Cerebellar nuclear complex (tissue), 1 donor: ENCODE measurements around the gene CDK19.
"Not testable (repeated sequence)": the region's sequence is repeated elsewhere in the genome, so short reads cannot be mapped to it uniquely, and the experiment has no call there.

Experiments
- DNase-seq, 2 experiments: peaks; one replicate each; lab custom pipeline; 2025; lab: John Stamatoyannopoulos, UW

CDK19 gene

DNA sequence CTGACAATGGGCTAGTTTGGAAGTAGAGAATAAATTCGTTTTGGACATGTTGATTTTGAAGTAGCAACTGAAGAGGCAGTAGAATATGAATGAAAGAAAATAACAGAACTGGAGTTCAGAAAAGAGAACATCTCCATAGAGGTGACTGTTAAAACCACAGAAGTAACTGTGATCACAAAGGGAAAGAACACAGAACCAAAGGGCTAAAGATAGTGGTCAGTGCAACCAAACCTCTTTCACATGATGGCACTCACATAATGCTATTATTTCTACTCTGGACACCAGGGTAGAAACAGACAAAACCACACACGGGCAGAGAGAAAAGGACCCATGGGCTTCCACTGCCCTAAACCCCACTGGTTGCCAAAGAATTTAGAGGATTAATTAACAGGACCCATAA is 58.5 kb downstream of the CDK19 start:
- DNase-seq, result no peak

DNA sequence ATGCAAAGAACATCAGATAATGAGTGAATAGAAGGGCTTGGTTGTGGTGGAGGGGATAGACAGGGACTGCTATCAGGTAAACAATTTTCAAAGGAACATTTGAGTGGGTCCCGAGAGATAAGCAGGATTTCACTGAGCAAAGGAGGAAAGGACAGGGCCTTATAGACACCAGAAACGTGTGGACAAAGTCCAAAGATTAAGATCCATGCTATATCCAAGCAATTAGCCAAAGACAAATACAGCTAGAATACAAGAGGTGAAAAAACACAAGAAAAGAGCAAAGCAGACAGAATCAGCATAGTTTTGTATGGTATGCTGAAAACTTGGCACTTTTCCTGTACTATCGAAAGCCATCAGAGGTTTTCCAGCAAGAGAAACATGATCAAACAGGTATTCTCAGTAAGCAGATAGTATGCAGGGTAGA is 59.8 kb downstream of the CDK19 start:
- DNase-seq, result no peak

DNA sequence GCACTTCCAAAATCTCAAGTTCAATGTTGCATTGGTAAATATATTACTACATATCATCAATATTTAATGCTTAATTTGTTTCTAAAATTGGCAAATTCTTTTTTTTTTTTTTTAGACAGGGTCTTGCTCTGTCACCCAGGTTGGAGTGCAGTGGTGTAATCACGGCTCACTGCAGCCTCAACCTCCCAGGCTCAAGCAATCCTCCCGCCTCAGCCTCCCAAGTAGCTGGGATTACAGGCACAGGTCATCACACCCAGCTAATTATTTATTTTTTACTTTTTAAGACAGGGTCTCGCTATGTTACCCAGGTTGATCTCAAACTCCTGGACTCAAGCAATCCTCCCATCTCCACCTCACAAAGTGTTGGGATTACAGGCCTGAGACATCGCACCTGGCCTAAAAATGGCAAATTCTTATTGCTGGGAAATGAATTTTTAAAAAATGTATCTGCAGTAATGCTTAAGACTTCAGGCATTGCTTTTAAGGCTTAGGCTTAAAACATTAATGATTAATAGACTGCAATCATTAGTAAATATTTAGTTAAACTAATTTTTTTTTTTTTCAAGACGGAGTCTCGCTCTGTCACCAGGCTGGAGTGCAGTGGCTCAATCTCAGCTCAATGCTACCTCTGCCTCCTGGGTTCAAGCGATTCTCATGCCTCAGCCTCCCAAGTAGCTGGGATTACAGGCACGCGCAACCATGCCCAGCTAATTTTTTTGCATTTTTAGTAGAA is 61.2 kb downstream of the CDK19 start:
- not testable (repeated sequence) for DNase-seq

DNA sequence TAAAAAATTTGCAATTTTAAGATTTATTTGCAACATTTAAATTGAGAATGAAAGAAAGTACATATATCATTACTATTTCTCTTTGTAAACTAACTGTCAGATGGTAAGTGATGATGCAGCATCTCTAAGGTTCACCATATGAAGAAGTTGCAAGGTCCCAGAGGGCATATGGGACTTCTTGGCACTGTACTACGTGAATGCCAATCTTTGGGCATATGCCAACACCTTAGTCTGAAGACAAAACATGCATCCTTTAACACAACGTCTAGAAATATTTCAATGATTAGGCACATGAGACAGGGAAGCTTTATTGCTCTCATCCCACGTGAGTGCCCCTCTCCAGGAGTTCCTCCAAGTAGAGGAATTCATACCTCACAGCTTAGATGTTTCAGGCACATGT is 66.8 kb downstream of the CDK19 start:
- no peak for DNase-seq

DNA sequence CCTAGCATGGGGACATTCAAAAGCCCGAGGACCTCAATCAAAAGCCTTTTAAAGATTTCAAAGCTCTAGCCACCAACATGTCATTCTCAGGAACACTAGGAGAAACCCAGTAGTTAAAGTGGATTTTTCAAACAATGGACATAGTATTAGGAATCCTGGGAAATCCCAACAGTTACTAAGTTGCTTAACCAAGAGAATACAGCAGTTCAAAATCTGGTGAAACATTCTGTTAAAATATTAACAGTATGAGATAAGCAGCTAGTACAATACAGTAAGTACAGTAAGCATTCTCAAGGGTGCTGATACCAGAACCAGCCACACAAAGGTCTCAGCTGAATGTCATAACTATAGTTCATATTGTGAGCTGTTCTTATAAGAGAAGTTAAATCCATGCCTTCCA is 68.6 kb downstream of the CDK19 start:
- no peak for DNase-seq

DNA sequence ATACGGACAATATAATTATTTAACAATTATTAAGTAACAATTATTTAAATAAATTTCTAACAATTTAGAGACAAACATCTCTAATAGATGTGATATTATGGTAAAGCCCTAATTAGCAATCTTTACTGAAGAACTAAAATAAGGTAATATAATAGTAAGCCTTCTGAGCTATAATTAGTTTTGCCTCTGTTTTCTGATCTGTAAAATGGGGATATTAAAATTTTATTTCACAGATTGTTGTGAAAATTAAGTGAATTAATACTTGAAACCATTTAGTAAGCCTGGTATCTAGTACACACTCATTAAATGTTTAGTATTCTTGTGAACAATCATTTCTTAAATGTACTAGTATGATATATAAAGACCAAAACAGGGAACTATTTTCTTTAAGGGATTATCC is 70.3 kb downstream of the CDK19 start:
- DNase-seq, result no peak

DNA sequence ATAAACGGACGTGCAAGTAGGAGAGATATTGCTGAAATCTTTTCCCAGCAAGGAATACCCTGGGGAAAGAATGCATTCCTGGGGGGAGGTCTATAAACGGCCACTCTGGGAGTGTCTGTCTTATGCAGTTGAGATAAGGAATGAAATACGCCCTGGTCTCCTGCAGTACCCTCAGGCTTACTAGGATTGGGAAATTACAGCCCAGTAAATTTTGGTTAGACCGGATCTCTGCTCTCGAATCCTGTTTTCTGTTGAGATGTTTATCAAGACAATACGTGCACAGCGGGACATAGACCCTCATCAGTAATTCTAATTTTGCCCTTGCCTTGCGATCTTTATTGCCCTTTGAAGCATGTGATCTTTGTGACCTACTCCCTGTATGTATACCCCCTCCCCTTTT is 72.7 kb downstream of the CDK19 start:
- not testable (repeated sequence) for DNase-seq

DNA sequence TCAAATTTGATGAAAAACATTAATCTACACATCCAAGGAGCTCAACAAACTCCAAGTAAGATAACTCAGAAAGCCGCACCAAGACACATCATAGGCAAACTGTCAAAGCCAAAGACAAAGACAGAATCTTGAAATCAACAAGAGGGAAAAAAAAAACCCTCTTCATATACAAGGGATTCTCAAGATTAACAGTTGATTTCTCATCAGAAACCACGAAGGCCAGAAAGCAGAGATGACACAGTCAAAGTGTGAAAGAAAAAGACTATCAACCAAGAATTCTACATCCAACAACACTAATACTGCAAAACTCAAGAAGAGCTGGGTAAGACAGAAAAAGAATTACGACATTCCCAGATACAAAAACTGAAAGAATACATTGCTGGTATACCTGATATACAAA is 73.8 kb downstream of the CDK19 start:
- DNase-seq, result no peak

DNA sequence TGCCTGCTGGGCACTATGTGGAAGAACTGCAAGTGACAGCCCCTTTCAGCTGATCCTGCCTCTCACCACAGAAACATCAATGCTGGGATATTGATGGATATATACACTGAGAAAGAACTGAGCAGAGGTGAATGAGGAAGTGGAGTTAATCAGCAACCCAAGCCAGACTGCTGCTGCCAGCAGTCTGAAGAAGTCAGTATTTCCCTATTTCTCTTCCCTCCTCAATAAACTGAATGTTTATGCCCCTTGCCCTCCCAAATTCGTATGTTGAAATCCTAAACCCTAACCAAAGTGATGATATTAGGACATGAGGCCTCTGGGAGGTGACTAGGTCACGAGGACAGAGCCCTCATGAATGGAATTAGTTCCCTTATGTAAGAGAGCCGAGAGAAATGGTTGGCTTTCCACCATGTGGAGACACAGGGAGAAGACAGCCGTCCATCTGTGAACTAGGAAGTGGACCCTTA is 76.3 kb downstream of the CDK19 start:
- no peak for DNase-seq

DNA sequence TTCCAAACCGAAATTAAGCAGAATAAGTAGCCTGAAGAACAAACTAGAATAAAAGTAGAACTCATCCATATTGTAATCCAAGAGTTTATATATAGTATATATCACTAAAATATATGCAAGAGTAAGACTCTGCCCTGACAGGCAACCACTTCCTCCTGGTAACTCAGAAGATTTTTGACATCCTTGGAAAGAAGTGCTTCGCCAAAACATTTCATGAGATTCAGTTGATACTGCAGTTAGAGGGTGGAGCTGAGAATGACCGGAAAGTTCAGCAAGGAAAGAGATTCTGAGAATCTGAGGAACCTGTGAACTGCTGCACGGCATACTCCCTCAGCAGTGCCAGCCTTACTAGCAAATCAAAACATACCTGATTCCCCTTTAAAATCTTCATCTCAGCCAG is 79.6 kb downstream of the CDK19 start:
- DNase-seq, result no peak

DNA sequence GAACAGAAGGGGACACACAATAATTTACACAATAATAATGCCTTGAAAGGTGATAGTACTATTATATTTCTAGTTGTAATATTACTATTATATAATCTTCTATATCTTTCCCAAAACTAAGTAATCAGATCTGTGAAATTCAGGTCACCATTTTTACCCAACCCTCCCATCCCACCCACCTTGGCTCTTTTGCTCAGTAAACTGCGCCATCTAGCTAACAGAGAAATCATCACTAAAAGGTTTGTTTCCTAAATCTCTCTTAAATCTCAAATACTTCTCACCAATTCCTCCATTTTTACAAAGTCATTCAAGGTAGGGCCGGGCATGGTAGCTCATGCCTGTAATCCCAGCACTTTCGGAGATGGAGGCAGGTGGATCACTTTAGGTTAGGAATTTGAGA is 83.4 kb downstream of the CDK19 start:
- no peak for DNase-seq

DNA sequence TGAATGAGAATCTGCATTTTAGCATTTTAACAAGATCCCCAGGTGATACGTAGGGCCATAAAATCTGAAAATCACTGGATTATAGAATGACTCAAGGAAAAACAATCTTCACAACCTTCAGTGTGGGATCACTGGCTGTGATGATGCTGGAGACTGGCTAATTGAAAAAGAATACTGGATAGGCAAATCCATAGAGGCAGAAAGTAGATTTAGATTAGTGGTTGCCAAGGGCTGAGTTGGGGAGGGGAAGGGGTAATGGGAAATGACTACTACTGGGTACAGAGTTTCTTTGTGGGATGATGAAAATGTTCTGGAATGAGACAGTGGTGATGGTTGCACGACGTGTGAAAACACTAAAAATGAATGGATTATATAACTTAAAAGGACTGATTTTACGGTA is 84.1 kb downstream of the CDK19 start:
- DNase-seq, result no peak

DNA sequence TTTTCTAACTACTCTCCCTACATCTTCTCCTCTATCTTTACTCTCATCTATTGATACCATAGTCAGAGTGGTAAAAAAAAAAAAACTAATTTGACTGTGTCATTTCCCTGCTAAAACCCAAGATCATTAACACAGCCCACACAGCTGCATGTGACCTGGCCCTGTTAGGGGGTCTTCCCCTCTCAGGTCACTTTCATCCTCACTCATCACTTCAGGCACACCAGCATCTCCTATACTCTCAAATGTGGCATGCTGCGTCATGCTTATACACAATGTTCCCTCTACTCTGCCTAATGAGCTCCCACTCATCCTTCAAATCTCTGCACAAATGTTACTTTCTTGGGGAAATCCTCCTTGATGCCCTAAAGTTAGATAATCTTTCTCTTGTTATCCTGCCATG is 86.8 kb downstream of the CDK19 start:
- DNase-seq, result no peak

DNA sequence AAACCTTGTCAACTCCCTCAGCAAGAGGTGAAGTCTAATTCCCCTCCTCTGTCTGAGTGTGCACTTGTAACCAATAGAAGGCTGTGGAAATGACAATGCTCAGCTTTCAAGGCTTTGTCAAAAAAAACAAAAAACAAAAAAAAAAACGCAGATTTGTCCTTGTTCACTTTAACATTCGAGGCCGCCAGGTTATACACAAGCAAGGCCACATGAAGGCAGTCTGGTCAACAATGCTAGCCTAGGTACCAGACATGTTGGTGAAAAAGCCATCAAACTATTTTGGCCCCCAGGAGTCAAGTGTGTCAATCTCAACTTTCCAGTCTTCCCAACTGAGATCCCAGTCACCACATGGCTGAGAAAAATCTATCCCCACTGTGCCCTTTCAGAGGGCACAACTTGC is 92.3 kb downstream of the CDK19 start:
- no peak for DNase-seq

DNA sequence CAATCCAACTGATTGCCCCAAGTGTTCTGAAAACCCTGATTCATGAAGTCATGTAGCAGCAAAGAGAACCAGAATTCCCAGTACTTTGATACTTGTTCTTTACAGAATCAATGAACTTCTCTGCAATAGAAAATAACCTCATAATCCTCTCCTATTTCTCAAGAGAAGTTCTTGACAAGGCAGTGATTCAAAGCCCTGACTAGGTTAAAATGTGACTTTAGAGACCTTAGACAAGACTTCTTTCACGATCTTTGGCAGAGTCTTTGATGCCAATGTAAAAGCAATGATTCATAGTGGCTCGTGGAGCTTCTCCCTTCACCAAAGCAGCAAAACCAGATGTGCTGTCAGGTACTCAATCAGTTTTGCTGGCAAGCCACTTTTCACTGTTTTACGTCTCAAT is 95.2 kb downstream of the CDK19 start:
- DNase-seq, result no peak

DNA sequence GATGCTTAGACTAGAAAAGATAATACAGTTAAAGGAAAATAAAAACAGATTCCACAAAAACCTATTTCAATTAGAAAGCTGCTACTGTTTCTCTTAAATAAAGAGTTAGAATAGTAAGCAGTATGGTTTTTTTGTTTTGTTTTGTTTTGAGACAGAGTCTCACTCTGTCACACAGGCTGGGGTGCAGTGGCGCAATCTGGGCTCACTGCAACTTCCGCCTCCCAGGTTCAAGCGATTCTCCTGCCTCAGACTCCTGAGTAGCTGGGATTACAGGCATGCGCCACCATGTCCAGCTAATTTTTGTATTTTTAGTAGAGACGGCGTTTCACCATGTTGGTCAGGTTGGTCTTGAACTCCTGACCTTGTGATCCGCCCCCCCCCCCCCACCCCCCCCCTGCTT is 95.7 kb downstream of the CDK19 start:
- not testable (repeated sequence) for DNase-seq

DNA sequence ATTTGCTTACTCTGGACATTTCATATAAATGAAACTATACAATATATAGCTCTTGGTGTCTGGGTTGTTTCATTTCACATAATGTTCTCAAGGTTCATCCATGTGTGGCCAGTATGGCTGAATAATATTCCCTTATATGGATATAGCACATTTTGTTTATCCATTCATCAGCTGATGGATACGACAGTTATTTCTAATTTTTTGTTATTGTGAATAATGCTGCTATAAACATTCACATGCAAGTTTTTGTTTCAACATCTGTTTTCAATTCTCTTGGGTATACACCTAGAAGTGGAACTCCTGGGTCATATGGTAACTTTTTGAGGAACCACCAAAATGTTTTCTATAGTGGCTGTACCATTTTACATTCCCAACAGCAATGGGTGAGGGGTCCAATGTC is 101.1 kb downstream of the CDK19 start:
- no peak for DNase-seq

DNA sequence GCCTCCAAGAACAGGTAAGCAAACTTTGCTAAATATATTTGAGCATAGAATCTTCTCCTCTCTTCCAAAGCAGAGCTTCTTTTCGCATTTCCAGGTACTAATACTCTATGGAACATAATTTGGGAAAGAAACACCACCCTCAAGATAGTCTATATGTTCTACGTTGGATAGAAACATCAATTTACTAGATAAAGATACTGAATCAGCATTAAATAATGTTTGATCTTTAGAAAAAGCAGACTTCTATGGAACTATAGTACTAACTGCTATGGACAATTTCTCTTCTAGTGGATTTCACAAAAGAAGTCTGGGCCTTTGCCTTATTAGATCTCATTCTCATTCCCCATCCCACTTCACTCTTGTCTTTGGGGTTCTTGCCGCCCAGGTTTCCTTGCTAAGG is 103.0 kb downstream of the CDK19 start:
- DNase-seq, result no peak

DNA sequence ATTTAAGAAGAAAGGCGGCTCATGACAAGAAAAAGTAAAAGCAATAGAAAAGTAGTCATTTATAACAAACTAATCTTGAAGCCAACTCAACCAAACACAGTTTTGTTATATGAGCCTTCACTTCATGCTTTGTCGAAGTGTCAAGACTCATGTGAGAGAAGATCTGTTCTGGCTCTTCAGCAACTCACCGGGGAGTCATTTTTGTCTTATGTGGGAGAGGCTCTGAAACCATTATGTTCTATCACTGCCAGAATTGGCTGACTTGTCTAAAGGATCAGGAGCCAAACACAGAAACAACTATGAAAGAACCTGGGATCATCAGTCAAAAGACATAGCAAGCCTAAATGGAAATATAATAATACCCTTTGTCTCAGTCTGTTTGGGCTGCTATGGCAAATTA is 105.2 kb downstream of the CDK19 start:
- no peak for DNase-seq

DNA sequence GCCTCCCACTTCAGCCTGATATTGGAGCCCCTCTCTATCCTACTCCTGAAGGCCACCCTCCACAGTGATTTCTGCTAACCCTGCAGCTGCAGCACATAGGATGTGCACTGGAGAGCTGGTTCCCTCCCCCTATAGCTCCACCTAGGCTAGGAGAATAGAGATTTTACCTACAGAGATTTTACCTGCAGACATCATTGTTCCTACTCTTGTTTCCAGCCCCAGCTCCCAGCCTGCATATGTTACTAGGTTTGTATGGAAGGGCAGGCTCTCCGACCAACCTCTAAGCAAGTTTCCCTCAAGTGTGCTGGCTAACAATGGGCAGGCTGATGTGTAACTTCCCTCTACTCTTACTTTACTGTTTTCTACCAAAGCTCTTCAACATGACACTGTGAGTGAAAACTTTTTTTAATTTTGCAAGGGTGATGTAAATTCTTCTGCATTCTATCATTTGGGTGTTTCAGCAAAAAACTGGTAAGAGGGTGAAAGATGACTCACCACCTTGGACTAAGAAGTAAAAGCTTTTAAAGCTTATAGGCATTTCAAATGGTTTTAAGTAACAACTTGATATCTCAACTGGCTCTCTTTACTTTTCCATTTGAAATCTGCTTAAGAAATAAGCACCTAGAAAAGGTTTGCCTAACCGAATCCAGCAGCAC is 106.8 kb downstream of the CDK19 start:
- DNase-seq, result no peak

DNA sequence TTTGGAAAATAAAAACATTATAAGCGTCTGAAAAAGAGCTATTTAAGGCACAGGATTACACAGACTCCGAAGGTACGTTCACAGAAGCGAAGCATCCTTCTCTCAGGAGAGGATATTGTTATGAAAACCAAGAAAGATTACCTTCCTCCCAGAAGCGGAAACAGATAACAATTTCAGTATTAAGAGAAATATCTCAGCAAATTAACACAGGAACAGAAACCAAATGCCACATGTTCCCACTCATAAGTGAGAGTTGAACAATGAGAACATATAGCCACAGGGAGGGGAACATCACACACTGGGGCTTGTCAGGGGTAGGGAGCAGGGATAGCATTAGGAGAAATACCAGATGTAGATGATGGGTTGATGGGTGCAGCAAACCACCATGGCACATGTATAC is 109.7 kb downstream of the CDK19 start:
- DNase-seq, result no peak

DNA sequence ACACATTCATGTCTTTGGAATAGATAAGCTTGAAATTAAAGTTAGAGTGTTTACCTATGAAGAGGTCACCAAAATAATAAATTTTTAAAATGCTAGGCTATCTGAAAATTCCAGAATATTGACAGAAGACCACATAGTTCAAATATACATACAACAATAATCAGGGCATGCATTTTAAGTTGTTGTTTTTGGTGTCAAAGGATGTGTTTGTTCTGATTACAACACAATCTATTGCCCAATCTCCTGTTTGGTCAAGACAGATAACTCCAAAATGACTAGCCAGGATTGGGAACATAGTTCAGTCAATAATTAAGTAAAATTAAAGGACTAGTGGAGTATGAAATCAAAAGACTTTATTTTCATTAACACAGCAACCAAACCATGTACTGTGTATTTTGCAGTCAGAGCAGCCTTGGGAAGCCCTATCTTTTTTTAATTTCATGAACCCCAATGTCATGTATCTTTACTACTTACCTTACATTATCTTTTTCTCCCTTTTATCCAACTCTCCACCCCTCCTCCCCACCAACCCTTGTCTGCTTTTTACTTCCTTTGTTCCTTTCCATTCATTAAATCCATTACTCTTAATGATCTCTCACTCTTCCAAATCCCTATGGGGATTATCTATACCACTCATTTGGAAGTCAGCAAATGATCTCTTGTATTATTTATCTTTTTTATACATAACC is 111.2 kb downstream of the CDK19 start:
- DNase-seq, result no peak
